ENCODE measurements around the gene CHMP5. TPM values are rescaled to one million over a fixed set of nuclear protein-coding genes. Genes with fewer than 3 reads are reported as not detected.

Gene CHMP5
- polyA plus RNA-seq, 2 of the 4 experiments (the other 2 are of a cell fraction): 108 to 187 TPM

DNA sequence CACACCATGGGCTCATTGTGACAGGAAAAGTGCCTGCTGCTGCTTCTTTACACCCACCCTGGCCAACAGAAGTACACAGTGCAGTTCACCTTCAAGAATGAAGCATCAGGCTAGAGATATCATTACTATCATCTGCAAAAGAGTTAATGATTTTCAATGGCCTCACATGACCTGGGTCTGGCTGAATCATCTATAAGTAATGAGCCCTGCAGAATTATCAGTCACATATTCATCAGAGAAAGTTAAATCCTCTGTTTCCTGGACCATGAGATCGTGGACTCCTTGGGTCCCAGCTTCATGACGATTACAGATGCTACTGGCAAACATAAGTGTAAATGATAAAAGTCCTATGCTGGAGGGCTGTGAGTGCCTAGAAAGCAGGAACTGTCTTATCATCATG lies 8.6 kb upstream of the CHMP5 start:
- no peak for DNase-seq (ENCODE audit: low read depth in 1 of 2, low spot score in 1 of 2)
- FAIRE-seq: no peak
- H3K4me2 ChIP-seq: peak overlapping the region; percentile 6; the same call in 1 of the 3 replicates
- H3K9me3 ChIP-seq: no peaks in the 10 kb centered on the region
- ChIA-PET CTCF (no interaction called here), POLR2A (interaction anchor here (1.1 kb wide), 1 partner anchor 23 kb away, joined by 3 read pairs; no protein-coding TSS in a partner anchor)
- WGBS (ENCODE audit: missing lambda C conversion rate): 28% methylated on average over 2 of the region's 2 CpGs
- peaks cover 35% of the 10 kb centered on the region for H3K4me1 ChIP-seq
- TF ChIP-seq POLR2A (IDR thresholded peaks at IDR 0.05; ENCODE audit: low read length): no peak
- TF ChIP-seq, protein P1, sequence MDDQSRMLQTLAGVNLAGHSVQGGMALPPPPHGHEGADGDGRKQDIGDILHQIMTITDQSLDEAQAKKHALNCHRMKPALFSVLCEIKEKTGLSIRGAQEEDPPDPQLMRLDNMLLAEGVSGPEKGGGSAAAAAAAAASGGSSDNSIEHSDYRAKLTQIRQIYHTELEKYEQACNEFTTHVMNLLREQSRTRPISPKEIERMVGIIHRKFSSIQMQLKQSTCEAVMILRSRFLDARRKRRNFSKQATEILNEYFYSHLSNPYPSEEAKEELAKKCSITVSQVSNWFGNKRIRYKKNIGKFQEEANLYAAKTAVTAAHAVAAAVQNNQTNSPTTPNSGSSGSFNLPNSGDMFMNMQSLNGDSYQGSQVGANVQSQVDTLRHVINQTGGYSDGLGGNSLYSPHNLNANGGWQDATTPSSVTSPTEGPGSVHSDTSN (IDR thresholded peaks at IDR 0.05): no peak
- TF ChIP-seq, protein P2, sequence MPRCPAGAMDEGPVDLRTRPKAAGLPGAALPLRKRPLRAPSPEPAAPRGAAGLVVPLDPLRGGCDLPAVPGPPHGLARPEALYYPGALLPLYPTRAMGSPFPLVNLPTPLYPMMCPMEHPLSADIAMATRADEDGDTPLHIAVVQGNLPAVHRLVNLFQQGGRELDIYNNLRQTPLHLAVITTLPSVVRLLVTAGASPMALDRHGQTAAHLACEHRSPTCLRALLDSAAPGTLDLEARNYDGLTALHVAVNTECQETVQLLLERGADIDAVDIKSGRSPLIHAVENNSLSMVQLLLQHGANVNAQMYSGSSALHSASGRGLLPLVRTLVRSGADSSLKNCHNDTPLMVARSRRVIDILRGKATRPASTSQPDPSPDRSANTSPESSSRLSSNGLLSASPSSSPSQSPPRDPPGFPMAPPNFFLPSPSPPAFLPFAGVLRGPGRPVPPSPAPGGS (IDR thresholded peaks at IDR 0.05): no peak
- TF ChIP-seq, protein P3, sequence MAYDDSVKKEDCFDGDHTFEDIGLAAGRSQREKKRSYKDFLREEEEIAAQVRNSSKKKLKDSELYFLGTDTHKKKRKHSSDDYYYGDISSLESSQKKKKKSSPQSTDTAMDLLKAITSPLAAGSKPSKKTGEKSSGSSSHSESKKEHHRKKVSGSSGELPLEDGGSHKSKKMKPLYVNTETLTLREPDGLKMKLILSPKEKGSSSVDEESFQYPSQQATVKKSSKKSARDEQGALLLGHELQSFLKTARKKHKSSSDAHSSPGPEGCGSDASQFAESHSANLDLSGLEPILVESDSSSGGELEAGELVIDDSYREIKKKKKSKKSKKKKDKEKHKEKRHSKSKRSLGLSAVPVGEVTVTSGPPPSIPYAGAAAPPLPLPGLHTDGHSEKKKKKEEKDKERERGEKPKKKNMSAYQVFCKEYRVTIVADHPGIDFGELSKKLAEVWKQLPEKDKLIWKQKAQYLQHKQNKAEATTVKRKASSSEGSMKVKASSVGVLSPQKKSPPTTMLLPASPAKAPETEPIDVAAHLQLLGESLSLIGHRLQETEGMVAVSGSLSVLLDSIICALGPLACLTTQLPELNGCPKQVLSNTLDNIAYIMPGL (CRISPR knock-in tag; IDR thresholded peaks at IDR 0.05; ENCODE audit: borderline replicate concordance): no peak
- no peak for TF ChIP-seq NPAS2 (CRISPR knock-in tag; IDR thresholded peaks at IDR 0.05; ENCODE audit: borderline replicate concordance)
- no peak for TF ChIP-seq GATA3 (IDR thresholded peaks at IDR 0.05; ENCODE audit: borderline replicate concordance)
- TF ChIP-seq ZFP36 (IDR thresholded peaks at IDR 0.05; ENCODE audit: borderline replicate concordance, partially characterized antibody): no peak
- TF ChIP-seq ZSCAN20 (CRISPR knock-in tag; IDR thresholded peaks at IDR 0.05): no peak
- no peak for TF ChIP-seq CBX8 (IDR thresholded peaks at IDR 0.05)
- no peak for TF ChIP-seq HOXA7 (CRISPR knock-in tag; IDR thresholded peaks at IDR 0.05)
- no peak for TF ChIP-seq FOXS1 (CRISPR knock-in tag; IDR thresholded peaks at IDR 0.05)
- TF ChIP-seq SMC3 (IDR thresholded peaks at IDR 0.05): no peak
- no peak for TF ChIP-seq FOSB (CRISPR knock-in tag; IDR thresholded peaks at IDR 0.05)
- no peak for TF ChIP-seq TP53 (CRISPR knock-in tag; IDR thresholded peaks at IDR 0.05)
- TF ChIP-seq ESRRA (IDR thresholded peaks at IDR 0.05; ENCODE audit: borderline replicate concordance, low read length): no peak
- H3K4me3 ChIP-seq: no peak overlapping the region
- ATAC-seq: no peak; a peak in 1 of 6 replicates
- H3K27ac ChIP-seq: peak overlapping the region in 1 of 2 experiments; percentile 12; a peak in 1 of 6 replicates

DNA sequence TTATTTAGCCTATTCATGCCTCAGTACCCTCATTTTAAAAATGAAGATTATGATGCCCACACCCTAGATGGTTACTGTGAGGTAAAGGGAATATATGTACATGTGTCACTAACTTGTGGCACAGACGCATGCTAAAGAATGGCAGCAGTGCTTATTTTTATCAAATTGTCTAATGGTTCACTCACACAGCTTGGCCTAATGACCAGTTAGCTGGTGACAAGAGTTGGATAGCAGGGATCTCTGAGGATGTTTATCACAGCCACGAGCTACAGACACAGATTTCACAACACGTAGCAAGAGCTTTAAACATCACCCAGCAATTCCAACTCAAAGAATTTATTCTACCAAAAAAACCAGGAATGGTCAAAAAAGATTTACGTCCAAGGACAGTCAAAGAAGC lies 7.6 kb upstream of the CHMP5 start:
- CTCF ChIA-PET: interaction anchor here (1.8 to 2.7 kb wide), 2 partner anchors 9 to 31 kb away, joined by 6 to 10 read pairs; no protein-coding TSS in a partner anchor
- Histone ChIP-seq H3K9me3 (no peaks in the 10 kb centered on the region), H3K4me3 (no peak overlapping the region), H3K4me2 (no peak overlapping the region), H3K4me1 (peaks cover 45% of the 10 kb centered on the region), H3K27ac (no peak overlapping the region)
- no peak for TF ChIP-seq ZNF302 (CRISPR knock-in tag; IDR thresholded peaks at IDR 0.05)
- TF ChIP-seq, protein P4, sequence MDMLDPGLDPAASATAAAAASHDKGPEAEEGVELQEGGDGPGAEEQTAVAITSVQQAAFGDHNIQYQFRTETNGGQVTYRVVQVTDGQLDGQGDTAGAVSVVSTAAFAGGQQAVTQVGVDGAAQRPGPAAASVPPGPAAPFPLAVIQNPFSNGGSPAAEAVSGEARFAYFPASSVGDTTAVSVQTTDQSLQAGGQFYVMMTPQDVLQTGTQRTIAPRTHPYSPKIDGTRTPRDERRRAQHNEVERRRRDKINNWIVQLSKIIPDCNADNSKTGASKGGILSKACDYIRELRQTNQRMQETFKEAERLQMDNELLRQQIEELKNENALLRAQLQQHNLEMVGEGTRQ (IDR thresholded peaks at IDR 0.05): no peak
- TF ChIP-seq EHF (CRISPR knock-in tag; IDR thresholded peaks at IDR 0.05): no peak
- TF ChIP-seq HOXB13 (CRISPR knock-in tag; IDR thresholded peaks at IDR 0.05; ENCODE audit: low read depth): no peak
- TF ChIP-seq CHD2 (IDR thresholded peaks at IDR 0.05; ENCODE audit: low read length, partially characterized antibody): no peak
- TF ChIP-seq POLR2A (IDR thresholded peaks at IDR 0.05; ENCODE audit: low read length): no peak
- no peak for TF ChIP-seq POLR2AphosphoS2 (conservative IDR thresholded peaks at IDR 0.05; ENCODE audit: low read length)
- no peak for TF ChIP-seq GATA3 (IDR thresholded peaks at IDR 0.05; ENCODE audit: borderline replicate concordance)
- no peak for TF ChIP-seq JUNB (IDR thresholded peaks at IDR 0.05)
- POLR2A ChIA-PET: no interaction called here
- FAIRE-seq: no peak
- ATAC-seq: no peak
- no peak for DNase-seq (ENCODE audit: low read depth in 1 of 2, low spot score in 1 of 2)
- WGBS (ENCODE audit: missing lambda C conversion rate): 84% methylated on average over 4 of the region's 4 CpGs
